ENCODE results near the gene NOP10.

The NOP10 gene

GRCh38 chr15:34366271-34367065 is 23.5 kb upstream of the NOP10 start:
- Histone ChIP-seq H3K4me1 (ENCODE audit: insufficient read depth, low read length) (peaks cover 18% of the 10 kb centered on the region), H3K27ac (ENCODE audit: low read depth, low read length) (peak overlapping the region; percentile 74), H3K9me3 (ENCODE audit: low read length) (no peaks in the 10 kb centered on the region), H3K9ac (ENCODE audit: low read length) (peak overlapping the region; percentile 53), H3K36me3 (ENCODE audit: insufficient read depth, low read length) (peaks cover 5% of the 10 kb centered on the region), H3K4me3 (ENCODE audit: low read depth in 1 of 2, low read length in 2 of 2) (peak overlapping the region; percentile 80 to 94), H3K27me3 (ENCODE audit: control insufficient read depth in 1 of 2, insufficient read depth in 2 of 2, low read length in 2 of 2) (no peaks in the 10 kb centered on the region)

DNA sequence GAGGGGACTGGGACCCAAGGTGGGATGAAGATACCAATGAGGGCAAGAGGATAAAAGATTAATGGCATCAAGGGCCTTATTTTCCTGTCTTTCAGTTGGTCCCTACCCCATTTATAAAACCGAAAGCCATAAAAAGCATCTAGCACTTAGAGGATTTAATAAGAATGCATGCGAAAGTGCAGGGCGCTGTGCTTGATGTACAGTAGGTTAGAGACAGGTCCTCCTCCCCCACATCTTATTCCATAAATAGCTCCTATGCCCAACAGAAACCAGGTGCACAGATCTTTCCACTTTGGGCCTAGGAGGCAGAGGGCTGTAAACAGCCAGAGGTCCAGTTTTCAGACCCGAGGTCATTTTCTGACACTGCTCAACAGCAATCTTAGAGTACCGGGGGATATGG is 22.9 kb upstream of the NOP10 start:
- no peaks in the 10 kb centered on the region for H3K27me3 ChIP-seq (ENCODE audit: control insufficient read depth in 1 of 2, insufficient read depth in 2 of 2, low read length in 2 of 2)
- peaks cover 18% of the 10 kb centered on the region for H3K4me1 ChIP-seq (ENCODE audit: insufficient read depth, low read length)
- H3K36me3 ChIP-seq (ENCODE audit: insufficient read depth, low read length) = peaks cover 8% of the 10 kb centered on the region
- peak overlapping the region; percentile 80 to 94 for H3K4me3 ChIP-seq (ENCODE audit: low read depth in 1 of 2, low read length in 2 of 2)
- H3K9me3 ChIP-seq (ENCODE audit: low read length) = no peaks in the 10 kb centered on the region
- peak overlapping the region; percentile 74 for H3K27ac ChIP-seq (ENCODE audit: low read depth, low read length)
- peak overlapping the region; percentile 53 for H3K9ac ChIP-seq (ENCODE audit: low read length)

DNA sequence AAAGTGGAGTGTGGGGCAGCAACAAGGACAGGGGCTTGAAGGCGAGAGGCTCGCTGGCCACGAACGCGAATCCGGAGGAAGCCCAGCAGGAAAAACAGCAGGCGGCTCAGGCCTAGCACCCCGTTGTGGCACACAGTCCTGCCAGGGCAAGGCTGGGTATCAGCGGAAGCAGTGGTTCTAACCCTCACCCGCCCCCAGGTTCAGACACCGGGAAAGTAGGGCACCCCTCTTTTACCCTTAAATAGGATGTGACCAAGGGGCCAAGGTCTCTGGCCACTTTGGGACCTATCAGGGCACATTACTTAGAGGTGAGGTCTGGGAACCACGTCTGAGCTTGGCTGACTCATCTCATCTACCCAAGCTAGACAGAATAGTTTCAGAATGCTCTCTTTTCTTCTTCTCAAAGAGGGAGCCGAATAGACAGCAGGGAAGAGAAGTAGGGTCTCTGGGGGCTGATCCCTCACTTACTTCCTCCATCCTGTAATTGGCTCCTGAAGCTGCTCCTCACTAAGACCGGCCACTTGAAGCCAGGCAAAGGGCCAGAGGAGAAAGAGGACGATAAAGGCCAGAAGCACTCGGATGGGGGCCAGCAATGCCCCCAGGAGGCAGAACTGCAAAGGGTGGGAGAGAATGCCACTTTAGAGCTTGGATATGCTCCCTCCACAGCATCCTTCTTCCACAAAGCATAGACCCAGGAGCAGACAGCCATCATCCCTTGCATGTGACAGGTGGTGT is 22.3 kb upstream of the NOP10 start:
- H3K27ac ChIP-seq (ENCODE audit: low read depth, low read length) = no peak overlapping the region
- H3K9ac ChIP-seq (ENCODE audit: low read length) = peak overlapping the region; percentile 53
- H3K4me3 ChIP-seq (ENCODE audit: low read depth in 1 of 2, low read length in 2 of 2) = peak overlapping the region in 1 of 2 donors; percentile 80
- no peaks in the 10 kb centered on the region for H3K27me3 ChIP-seq (ENCODE audit: control insufficient read depth in 1 of 2, insufficient read depth in 2 of 2, low read length in 2 of 2)
- H3K9me3 ChIP-seq (ENCODE audit: low read length) = no peaks in the 10 kb centered on the region
- peaks cover 12% of the 10 kb centered on the region for H3K36me3 ChIP-seq (ENCODE audit: insufficient read depth, low read length)
- H3K4me1 ChIP-seq (ENCODE audit: insufficient read depth, low read length) = peaks cover 18% of the 10 kb centered on the region

GRCh38 chr15:34364041-34364440 is 21.1 kb upstream of the NOP10 start:
- H3K27ac ChIP-seq (ENCODE audit: low read depth, low read length) = no peak overlapping the region

GRCh38 chr15:34362047-34362773 is 19.3 kb upstream of the NOP10 start:
- Histone ChIP-seq H3K9ac (ENCODE audit: low read length) (no peak overlapping the region), H3K9me3 (ENCODE audit: low read length) (no peaks in the 10 kb centered on the region), H3K36me3 (ENCODE audit: insufficient read depth, low read length) (peaks cover 20% of the 10 kb centered on the region), H3K4me1 (ENCODE audit: insufficient read depth, low read length) (peaks cover 11% of the 10 kb centered on the region), H3K4me3 (ENCODE audit: low read depth in 1 of 2, low read length in 2 of 2) (no peak overlapping the region), H3K27me3 (ENCODE audit: control insufficient read depth in 1 of 2, insufficient read depth in 2 of 2, low read length in 2 of 2) (no peaks in the 10 kb centered on the region), H3K27ac (ENCODE audit: low read depth, low read length) (no peak overlapping the region)

More at GRCh38 chr15:34364041-34364440, 21.1 kb upstream of the NOP10 start:
- no peak overlapping the region for H3K4me3 ChIP-seq (ENCODE audit: low read depth in 1 of 2, low read length in 2 of 2)
- H3K9ac ChIP-seq (ENCODE audit: low read length) = no peak overlapping the region
- H3K36me3 ChIP-seq (ENCODE audit: insufficient read depth, low read length) = peaks cover 12% of the 10 kb centered on the region
- H3K27me3 ChIP-seq (ENCODE audit: control insufficient read depth in 1 of 2, insufficient read depth in 2 of 2, low read length in 2 of 2) = no peaks in the 10 kb centered on the region
- peaks cover 18% of the 10 kb centered on the region for H3K4me1 ChIP-seq (ENCODE audit: insufficient read depth, low read length)
- H3K9me3 ChIP-seq (ENCODE audit: low read length) = no peaks in the 10 kb centered on the region

- Histone ChIP-seq H3K27me3 (ENCODE audit: control insufficient read depth in 1 of 2, insufficient read depth in 2 of 2, low read length in 2 of 2) (no peaks in the 10 kb centered on the region), H3K36me3 (ENCODE audit: insufficient read depth, low read length) (peaks cover 22% of the 10 kb centered on the region), H3K9me3 (ENCODE audit: low read length) (no peaks in the 10 kb centered on the region), H3K4me3 (ENCODE audit: low read depth in 1 of 2, low read length in 2 of 2) (no peak overlapping the region), H3K27ac (ENCODE audit: low read depth, low read length) (no peak overlapping the region), H3K9ac (ENCODE audit: low read length) (no peak overlapping the region), H3K4me1 (ENCODE audit: insufficient read depth, low read length) (peaks cover 11% of the 10 kb centered on the region)
Observed at GRCh38 chr15:34361278-34361677, 18.3 kb upstream of the NOP10 start.

- peaks cover 1% of the 10 kb centered on the region for H3K4me1 ChIP-seq (ENCODE audit: insufficient read depth, low read length)
- H3K9me3 ChIP-seq (ENCODE audit: low read length) = no peaks in the 10 kb centered on the region
- no peak overlapping the region for H3K27ac ChIP-seq (ENCODE audit: low read depth, low read length)
- H3K9ac ChIP-seq (ENCODE audit: low read length) = no peak overlapping the region
- peaks cover 22% of the 10 kb centered on the region for H3K36me3 ChIP-seq (ENCODE audit: insufficient read depth, low read length)
- H3K27me3 ChIP-seq (ENCODE audit: control insufficient read depth in 1 of 2, insufficient read depth in 2 of 2, low read length in 2 of 2) = no peaks in the 10 kb centered on the region
- H3K4me3 ChIP-seq (ENCODE audit: low read depth in 1 of 2, low read length in 2 of 2) = no peak overlapping the region
Observed at GRCh38 chr15:34360298-34360697, 17.4 kb upstream of the NOP10 start.

GRCh38 chr15:34359416-34359815 is 16.5 kb upstream of the NOP10 start:
- H3K27me3 ChIP-seq (ENCODE audit: control insufficient read depth in 1 of 2, insufficient read depth in 2 of 2, low read length in 2 of 2) = no peaks in the 10 kb centered on the region
- no peak overlapping the region for H3K27ac ChIP-seq (ENCODE audit: low read depth, low read length)
- no peak overlapping the region for H3K4me3 ChIP-seq (ENCODE audit: low read depth in 1 of 2, low read length in 2 of 2)
- H3K36me3 ChIP-seq (ENCODE audit: insufficient read depth, low read length) = peaks cover 22% of the 10 kb centered on the region
- H3K4me1 ChIP-seq (ENCODE audit: insufficient read depth, low read length) = no peaks in the 10 kb centered on the region
- H3K9me3 ChIP-seq (ENCODE audit: low read length) = no peaks in the 10 kb centered on the region
- H3K9ac ChIP-seq (ENCODE audit: low read length) = no peak overlapping the region

DNA sequence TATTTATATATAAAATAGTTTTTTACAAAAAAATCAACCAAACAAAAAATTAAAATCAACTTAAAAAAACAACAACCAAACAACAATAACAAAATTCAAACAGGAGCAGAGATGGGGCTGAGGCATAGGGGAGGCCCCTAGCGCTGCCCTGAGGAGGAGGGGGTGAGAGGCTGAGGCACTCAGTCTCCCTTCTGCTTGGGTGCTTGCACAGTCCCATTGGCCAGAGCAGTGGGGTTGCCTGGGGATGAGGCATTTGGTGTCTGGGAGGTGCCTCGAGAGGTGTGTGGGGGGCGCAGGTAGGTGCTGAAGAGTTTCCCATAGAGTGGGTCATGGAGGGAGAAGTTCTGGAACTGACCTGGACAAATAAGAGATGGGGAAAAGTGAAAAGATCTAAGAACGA is 16.0 kb upstream of the NOP10 start:
- Histone ChIP-seq H3K9me3 (ENCODE audit: low read length) (no peaks in the 10 kb centered on the region), H3K4me1 (ENCODE audit: insufficient read depth, low read length) (no peaks in the 10 kb centered on the region), H3K27ac (ENCODE audit: low read depth, low read length) (no peak overlapping the region), H3K9ac (ENCODE audit: low read length) (no peak overlapping the region), H3K4me3 (ENCODE audit: low read depth in 1 of 2, low read length in 2 of 2) (no peak overlapping the region), H3K27me3 (ENCODE audit: control insufficient read depth in 1 of 2, insufficient read depth in 2 of 2, low read length in 2 of 2) (no peaks in the 10 kb centered on the region), H3K36me3 (ENCODE audit: insufficient read depth, low read length) (peaks cover 22% of the 10 kb centered on the region)

DNA sequence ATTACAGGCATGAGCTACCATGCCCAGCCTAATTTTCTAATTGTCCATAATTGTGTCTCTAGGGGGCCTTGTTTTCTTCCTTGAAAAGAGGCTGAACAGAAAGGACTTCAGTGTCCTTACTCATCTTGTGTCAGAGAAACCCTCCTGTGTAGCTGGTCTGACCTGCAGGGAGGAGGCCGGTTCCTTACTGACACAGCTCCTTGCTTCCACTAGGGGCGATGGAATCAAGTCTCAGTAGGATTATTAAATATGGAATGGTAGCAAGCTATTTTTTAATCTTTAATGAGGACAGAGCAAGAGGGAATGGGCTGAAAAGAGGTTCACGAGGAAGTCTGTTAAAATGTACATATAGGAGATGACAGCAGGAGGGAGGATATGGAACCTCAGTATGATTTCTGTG is 15.4 kb upstream of the NOP10 start:
- H3K27ac ChIP-seq (ENCODE audit: low read depth, low read length) = no peak overlapping the region
- no peaks in the 10 kb centered on the region for H3K4me1 ChIP-seq (ENCODE audit: insufficient read depth, low read length)
- H3K4me3 ChIP-seq (ENCODE audit: low read depth in 1 of 2, low read length in 2 of 2) = no peak overlapping the region
- H3K9me3 ChIP-seq (ENCODE audit: low read length) = no peaks in the 10 kb centered on the region
- no peaks in the 10 kb centered on the region for H3K27me3 ChIP-seq (ENCODE audit: control insufficient read depth in 1 of 2, insufficient read depth in 2 of 2, low read length in 2 of 2)
- H3K36me3 ChIP-seq (ENCODE audit: insufficient read depth, low read length) = peaks cover 22% of the 10 kb centered on the region
- no peak overlapping the region for H3K9ac ChIP-seq (ENCODE audit: low read length)

- Histone ChIP-seq H3K4me3 (ENCODE audit: low read depth in 1 of 2, low read length in 2 of 2) (no peak overlapping the region), H3K27ac (ENCODE audit: low read depth, low read length) (no peak overlapping the region), H3K27me3 (ENCODE audit: control insufficient read depth in 1 of 2, insufficient read depth in 2 of 2, low read length in 2 of 2) (no peaks in the 10 kb centered on the region), H3K4me1 (ENCODE audit: insufficient read depth, low read length) (no peaks in the 10 kb centered on the region), H3K36me3 (ENCODE audit: insufficient read depth, low read length) (peaks cover 17% of the 10 kb centered on the region), H3K9ac (ENCODE audit: low read length) (no peak overlapping the region), H3K9me3 (ENCODE audit: low read length) (no peaks in the 10 kb centered on the region)
Observed at GRCh38 chr15:34357653-34358052, 14.7 kb upstream of the NOP10 start.

All from muscle layer of colon (tissue), 2 donors.